Liver (tissue), 9 donors: Measurements from ENCODE around the gene ANXA3. TPM values are rescaled to one million over a fixed set of nuclear protein-coding genes. Genes with fewer than 3 reads are reported as not detected.

Source experiments
- DNase-seq: peaks from one replicate; pipeline ENCODE4 v3.0.0-alpha.2; 2017; ENCODE audit warnings: low spot score
- H3K27ac ChIP-seq, 2 donors: one replicate each; pipeline ENCODE4 v1.7.0; 2013; ENCODE audit warnings: inconsistent platforms in 2 of 2, low read length in 2 of 2, control low read depth in 1 of 2, low read depth in 1 of 2, mild to moderate bottlenecking in 1 of 2
- H3K27me3 ChIP-seq, 4 donors: one replicate each; pipeline versions ENCODE4 v1.6.1 to v1.7.0; 2013; ENCODE audit warnings: low read length in 3 of 4, inconsistent platforms in 1 of 4, mild to moderate bottlenecking in 1 of 4, moderate library complexity in 1 of 4; ENCODE audit not compliant: control insufficient read depth in 4 of 4, insufficient read depth in 4 of 4
- H3K36me3 ChIP-seq, 4 donors: one replicate each; pipeline versions ENCODE4 v1.6.1 to v1.7.0; 2013; ENCODE audit warnings: low read length in 3 of 4, mild to moderate bottlenecking in 3 of 4, low read depth in 1 of 4, moderate library complexity in 1 of 4; ENCODE audit not compliant: control insufficient read depth in 4 of 4, insufficient read depth in 3 of 4
- H3K4me1 ChIP-seq, 4 donors: one replicate each; pipeline versions ENCODE4 v1.6.1 to v1.7.0; 2013; ENCODE audit warnings: low read length in 3 of 4, mild to moderate bottlenecking in 3 of 4, moderate library complexity in 1 of 4; ENCODE audit not compliant: control insufficient read depth in 4 of 4, insufficient read depth in 4 of 4
- H3K4me3 ChIP-seq, 3 donors: one replicate each; pipeline versions ENCODE4 v1.6.1 to v1.7.0; 2013; ENCODE audit warnings: low read length in 3 of 3, control low read depth in 1 of 3, low read depth in 1 of 3, mild to moderate bottlenecking in 1 of 3
- H3K9ac ChIP-seq, 2 donors: one replicate each; pipeline ENCODE4 v1.7.0; 2013; ENCODE audit warnings: low read length in 2 of 2, mild to moderate bottlenecking in 2 of 2, moderate library complexity in 2 of 2, control low read depth in 1 of 2, low read depth in 1 of 2
- H3K9me3 ChIP-seq, 4 donors: one replicate each; pipeline versions ENCODE4 v1.6.1 to v1.7.0; 2013; ENCODE audit warnings: low read length in 3 of 4; ENCODE audit not compliant: control insufficient read depth in 4 of 4
- ATF3 ChIP-seq: IDR thresholded peaks from 2 replicates; pipeline ENCODE4 v1.6.1; 2016; ENCODE audit warnings: antibody characterized with exemption
- CTCF ChIP-seq: fragments of 150-350 bp; IDR thresholded peaks from 2 replicates; pipeline ENCODE4 v1.5.1; 2017; ENCODE audit warnings: improper control_type of control experiment, low read depth, low read length; ENCODE audit not compliant: missing input control
- EGR1 ChIP-seq, 2 donors: IDR thresholded peaks; 2 replicates each; pipeline ENCODE4 v1.6.1; 2016 to 2018; ENCODE audit warnings: antibody characterized with exemption in 2 of 2, low read depth in 2 of 2
- FOXA1 ChIP-seq: IDR thresholded peaks from 2 replicates; pipeline ENCODE4 v1.6.1; 2016; ENCODE audit warnings: antibody characterized with exemption
- FOXA2 ChIP-seq: IDR thresholded peaks from 2 replicates; pipeline ENCODE4 v1.6.1; 2016; ENCODE audit warnings: antibody characterized with exemption
- GABPA ChIP-seq, 2 donors: IDR thresholded peaks in 1 of 2; conservative IDR thresholded peaks in 1 of 2; 2 replicates each; pipeline ENCODE4 v1.6.1; 2016; ENCODE audit warnings: antibody characterized with exemption in 2 of 2, mild to moderate bottlenecking in 1 of 2, moderate library complexity in 1 of 2
- HNF4A ChIP-seq, 2 donors: conservative IDR thresholded peaks; 2 replicates each; pipeline ENCODE4 v1.6.1; 2016; ENCODE audit warnings: antibody characterized with exemption in 2 of 2, mild to moderate bottlenecking in 2 of 2
- HNF4G ChIP-seq: IDR thresholded peaks from 2 replicates; pipeline ENCODE4 v1.6.1; 2016; ENCODE audit warnings: antibody characterized with exemption
- JUND ChIP-seq, 2 donors: IDR thresholded peaks; 2 replicates each; pipeline ENCODE4 v1.6.1; 2016; ENCODE audit warnings: antibody characterized with exemption in 2 of 2
- MAX ChIP-seq: IDR thresholded peaks from 2 replicates; pipeline ENCODE4 v1.6.1; 2016; ENCODE audit warnings: antibody characterized with exemption
- NR2F2 ChIP-seq: IDR thresholded peaks from 2 replicates; pipeline ENCODE4 v1.6.1; 2016; ENCODE audit warnings: antibody characterized with exemption
- RAD21 ChIP-seq, 2 donors: IDR thresholded peaks; 2 replicates each; pipeline ENCODE4 v1.6.1; 2016; ENCODE audit warnings: antibody characterized with exemption in 2 of 2, mild to moderate bottlenecking in 2 of 2
- SP1 ChIP-seq: IDR thresholded peaks from 2 replicates; pipeline ENCODE4 v1.6.1; 2018; ENCODE audit warnings: antibody characterized with exemption, mild to moderate bottlenecking
- TAF1 ChIP-seq: conservative IDR thresholded peaks from 2 replicates; pipeline ENCODE4 v1.6.1; 2016; ENCODE audit warnings: antibody characterized with exemption, mild to moderate bottlenecking
- YY1 ChIP-seq: IDR thresholded peaks from 2 replicates; pipeline ENCODE4 v1.6.1; 2016; ENCODE audit warnings: antibody characterized with exemption, mild to moderate bottlenecking
- ZBTB33 ChIP-seq: IDR thresholded peaks from 2 replicates; pipeline ENCODE4 v1.6.1; 2016; ENCODE audit warnings: antibody characterized with exemption
- WGBS: extraction: QIAGEN DNeasy Blood & Tissue Kit; methylation state at CpG from one replicate; pipeline ENCODE4 v1.1.7; 2013; 5-methylcytosine and 5-hydroxymethylcytosine counted together
- polyA plus RNA-seq, 2 donors: library from polyadenylated mRNA; stranded (reverse) in 1 of 2; unstranded in 1 of 2; fragments of 200-250 nt in 1 of 2; fragments of >200 nt in 1 of 2; fragmentation: Nextera tagmentation in 1 of 2; extraction: Ambion mirVana in 1 of 2; gene quantifications; one replicate each; pipeline versions ENCODE4 v1.2.1 to v1.2.3, GENCODE V29; 2013 to 2015
- total RNA-seq, 2 donors: library from RNA; depleted of rRNA; stranded (reverse); fragments of >200 nt; gene quantifications; one replicate each; pipeline ENCODE4 v1.2.3, GENCODE V29; 2014
- donor health status: healthy.
- donor health status: healthy.
- donor health status: healthy.
- donor health status: healthy.
- donor health status: healthy.

Gene ANXA3
- total and polyA plus RNA-seq, 4 donors = 1.7 to 16.4 (median 3.4) TPM

GRCh38 chr4:78609580-78609979 lies 58.0 kb downstream of the ANXA3 start:
- WGBS = 82% methylated on average over 4 of the region's 4 CpGs
- Histone ChIP-seq H3K27ac (no peak overlapping the region), H3K9ac (no peak overlapping the region), H3K4me1 (no peaks in the 10 kb centered on the region), H3K27me3 (no peaks in the 10 kb centered on the region), H3K4me3 (no peak overlapping the region), H3K36me3 (no peaks in the 10 kb centered on the region), H3K9me3 (no peaks in the 10 kb centered on the region)
- no peak for TF ChIP-seq JUND (IDR thresholded peaks at IDR 0.05)
- no peak for TF ChIP-seq FOXA2
- no peak for TF ChIP-seq MAX
- no peak for DNase-seq

- H3K27ac ChIP-seq = no peak overlapping the region
- H3K36me3 ChIP-seq = no peaks in the 10 kb centered on the region
- no peak overlapping the region for H3K9ac ChIP-seq
- H3K4me3 ChIP-seq = no peak overlapping the region
- H3K4me1 ChIP-seq = no peaks in the 10 kb centered on the region
- no peaks in the 10 kb centered on the region for H3K27me3 ChIP-seq
- no peaks in the 10 kb centered on the region for H3K9me3 ChIP-seq
- no peak for TF ChIP-seq HNF4G
- no peak for TF ChIP-seq GABPA (IDR thresholded peaks at IDR 0.05 in 1 of 2, conservative IDR thresholded peaks at IDR 0.05 in 1 of 2)
- TF ChIP-seq SP1 = no peak
- no peak for TF ChIP-seq RAD21 (IDR thresholded peaks at IDR 0.05)
- no peak for TF ChIP-seq NR2F2
- TF ChIP-seq JUND (IDR thresholded peaks at IDR 0.05) = no peak
- TF ChIP-seq ZBTB33 = no peak
- TF ChIP-seq MAX = no peak
- TF ChIP-seq YY1 = no peak
- no peak for TF ChIP-seq FOXA1
- no peak for TF ChIP-seq HNF4A (conservative IDR thresholded peaks at IDR 0.05)
- TF ChIP-seq FOXA2 = no peak
- no peak for TF ChIP-seq TAF1
- no peak for TF ChIP-seq EGR1 (IDR thresholded peaks at IDR 0.05; ENCODE audit: low read depth in 2 of 2)
- TF ChIP-seq CTCF = no peak
- no peak for TF ChIP-seq ATF3
- no peak for DNase-seq
- 85% methylated on average over 3 of the region's 3 CpGs for WGBS
These were observed 59.1 kb downstream of the ANXA3 start for GRCh38 chr4:78610546-78611214.
